GM21390 (cell line): ENCODE measurements around the gene ACIN1.
"Not testable (repeated sequence)": the region's sequence is repeated elsewhere in the genome, so short reads cannot be mapped to it uniquely, and the experiment has no call there.

ENCODE experiments used
- ATAC-seq: cut with Tn5 transposase; IDR thresholded peaks from one replicate; pipeline ENCODE4 v1.9.1; 2021; ENCODE audit not compliant: unreplicated experiment

ACIN1 gene

GRCh38 chr14:23123419-23123818 lies 28.5 kb upstream of the ACIN1 start:
- no peak for ATAC-seq

- ATAC-seq, result no peak
These were observed 27.1 kb upstream of the ACIN1 start for GRCh38 chr14:23122086-23122485.

- ATAC-seq, result no peak
These were observed 26.4 kb upstream of the ACIN1 start for GRCh38 chr14:23121361-23121771.

- peak; percentile 69 for ATAC-seq
These were observed 25.8 kb upstream of the ACIN1 start for GRCh38 chr14:23120541-23121251.

GRCh38 chr14:23119363-23120327 lies 24.7 kb upstream of the ACIN1 start:
- no peak for ATAC-seq

- no peak for ATAC-seq
These were observed 23.8 kb upstream of the ACIN1 start, which contains the start of gene CEBPE for GRCh38 chr14:23118506-23119362. CEBPE (minus strand) TSS chr14:23119255; CDS start chr14:23119091, 164 bp downstream.

GRCh38 chr14:23117371-23118020 lies 22.6 kb upstream of the ACIN1 start:
- ATAC-seq, result no peak

- no peak for ATAC-seq
These were observed 21.0 kb upstream of the ACIN1 start for GRCh38 chr14:23115918-23116317.

- ATAC-seq, result no peak
These were observed 20.2 kb upstream of the ACIN1 start for GRCh38 chr14:23115039-23115731.

- ATAC-seq, result no peak
These were observed 19.7 kb upstream of the ACIN1 start for GRCh38 chr14:23114669-23115038.

- ATAC-seq, result no peak
These were observed 19.2 kb upstream of the ACIN1 start for GRCh38 chr14:23114120-23114458.

GRCh38 chr14:23113431-23114119 lies 18.6 kb upstream of the ACIN1 start:
- no peak for ATAC-seq

- ATAC-seq, result no peak
These were observed 17.6 kb upstream of the ACIN1 start for GRCh38 chr14:23112359-23113178.

GRCh38 chr14:23110579-23111365 lies 15.8 kb upstream of the ACIN1 start:
- no peak for ATAC-seq

GRCh38 chr14:23109769-23110168 lies 14.8 kb upstream of the ACIN1 start:
- no peak for ATAC-seq

GRCh38 chr14:23108169-23108568 lies 13.2 kb upstream of the ACIN1 start:
- not testable (repeated sequence) for ATAC-seq

GRCh38 chr14:23107620-23108019 lies 12.7 kb upstream of the ACIN1 start:
- not testable (repeated sequence) for ATAC-seq

GRCh38 chr14:23106747-23107045 lies 11.8 kb upstream of the ACIN1 start:
- ATAC-seq, result no peak
